ENCODE measurements around the gene FBXW9.

- TF ChIP-seq CTCF (conservative IDR thresholded peaks at IDR 0.05; ENCODE audit: low read depth, low read length) (peak; percentile 41), EZH2 (IDR thresholded peaks at IDR 0.05; ENCODE audit: borderline replicate concordance, low read depth, low read length, poor library complexity, severe bottlenecking) (no peak)
Observed at GRCh38 chr19:12733369-12734214, 37.2 kb upstream of the FBXW9 start.
